Measurements from ENCODE around the gene RELL1.

Gene RELL1

DNA sequence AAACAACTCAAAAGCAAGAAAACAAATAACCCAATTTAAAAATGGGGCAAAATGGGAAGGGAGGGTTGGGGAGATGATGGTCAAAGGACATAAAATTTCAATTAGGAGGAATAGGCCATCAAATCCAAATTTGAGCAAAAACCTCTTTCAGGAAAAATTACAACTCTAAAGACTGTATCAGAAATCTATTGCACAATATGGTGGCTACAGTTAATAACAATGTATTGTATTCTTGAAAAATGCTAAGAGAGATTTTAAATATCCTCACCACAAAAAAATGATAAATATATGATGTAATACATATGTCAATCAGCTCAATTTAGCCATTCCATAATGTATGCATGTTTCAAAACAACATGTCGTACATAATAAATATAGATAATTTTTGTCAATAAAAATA, 60.7 kb downstream of the RELL1 start:
- Histone ChIP-seq H3K9me3 (ENCODE audit: control insufficient read depth, insufficient read depth, low read depth, low read length) (no peaks in the 10 kb centered on the region), H3K36me3 (ENCODE audit: control insufficient read depth in 2 of 2, insufficient read depth in 1 of 2, low read length in 2 of 2) (peaks cover 0 to 3% of the 10 kb centered on the region in 2 experiments; a peak in 2 of 3 replicates), H3K4me1 (ENCODE audit: control insufficient read depth, insufficient read depth, low read length) (no peaks in the 10 kb centered on the region), H3K27ac (ENCODE audit: extremely low read depth, low read depth, low read length) (no peak overlapping the region), H3K4me3 (ENCODE audit: low read depth, low read length) (no peak overlapping the region)
- no peak for TF ChIP-seq IKZF3 (tag by site-specific recombination; IDR thresholded peaks at IDR 0.05)
- no peak for TF ChIP-seq ZNF366 (tag by site-specific recombination; conservative IDR thresholded peaks at IDR 0.05)
- no peak for TF ChIP-seq ZNF776 (tag by site-specific recombination; IDR thresholded peaks at IDR 0.05; ENCODE audit: borderline replicate concordance)
- TF ChIP-seq, protein P1, sequence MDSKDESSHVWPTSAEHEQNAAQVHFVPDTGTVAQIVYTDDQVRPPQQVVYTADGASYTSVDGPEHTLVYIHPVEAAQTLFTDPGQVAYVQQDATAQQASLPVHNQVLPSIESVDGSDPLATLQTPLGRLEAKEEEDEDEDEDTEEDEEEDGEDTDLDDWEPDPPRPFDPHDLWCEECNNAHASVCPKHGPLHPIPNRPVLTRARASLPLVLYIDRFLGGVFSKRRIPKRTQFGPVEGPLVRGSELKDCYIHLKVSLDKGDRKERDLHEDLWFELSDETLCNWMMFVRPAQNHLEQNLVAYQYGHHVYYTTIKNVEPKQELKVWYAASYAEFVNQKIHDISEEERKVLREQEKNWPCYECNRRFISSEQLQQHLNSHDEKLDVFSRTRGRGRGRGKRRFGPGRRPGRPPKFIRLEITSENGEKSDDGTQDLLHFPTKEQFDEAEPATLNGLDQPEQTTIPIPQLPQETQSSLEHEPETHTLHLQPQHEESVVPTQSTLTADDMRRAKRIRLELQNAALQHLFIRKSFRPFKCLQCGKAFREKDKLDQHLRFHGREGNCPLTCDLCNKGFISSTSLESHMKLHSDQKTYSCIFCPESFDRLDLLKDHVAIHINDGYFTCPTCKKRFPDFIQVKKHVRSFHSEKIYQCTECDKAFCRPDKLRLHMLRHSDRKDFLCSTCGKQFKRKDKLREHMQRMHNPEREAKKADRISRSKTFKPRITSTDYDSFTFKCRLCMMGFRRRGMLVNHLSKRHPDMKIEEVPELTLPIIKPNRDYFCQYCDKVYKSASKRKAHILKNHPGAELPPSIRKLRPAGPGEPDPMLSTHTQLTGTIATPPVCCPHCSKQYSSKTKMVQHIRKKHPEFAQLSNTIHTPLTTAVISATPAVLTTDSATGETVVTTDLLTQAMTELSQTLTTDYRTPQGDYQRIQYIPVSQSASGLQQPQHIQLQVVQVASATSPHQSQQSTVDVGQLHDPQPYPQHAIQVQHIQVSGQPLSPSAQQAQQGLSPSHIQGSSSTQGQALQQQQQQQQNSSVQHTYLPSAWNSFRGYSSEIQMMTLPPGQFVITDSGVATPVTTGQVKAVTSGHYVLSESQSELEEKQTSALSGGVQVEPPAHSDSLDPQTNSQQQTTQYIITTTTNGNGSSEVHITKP (tag by site-specific recombination; IDR thresholded peaks at IDR 0.05) = no peak
- TF ChIP-seq ZSCAN30 (tag by site-specific recombination; IDR thresholded peaks at IDR 0.05) = no peak
- TF ChIP-seq ZNF350 (tag by site-specific recombination; IDR thresholded peaks at IDR 0.05) = no peak
- TF ChIP-seq RBAK (tag by site-specific recombination; IDR thresholded peaks at IDR 0.05) = no peak
- no peak for TF ChIP-seq SCRT1 (tag by site-specific recombination; IDR thresholded peaks at IDR 0.05; ENCODE audit: borderline replicate concordance)
- TF ChIP-seq ZNF221 (tag by site-specific recombination; IDR thresholded peaks at IDR 0.05; ENCODE audit: borderline replicate concordance) = no peak
- ChIA-PET POLR2A (no interaction called here), CTCF (no interaction called here)

DNA sequence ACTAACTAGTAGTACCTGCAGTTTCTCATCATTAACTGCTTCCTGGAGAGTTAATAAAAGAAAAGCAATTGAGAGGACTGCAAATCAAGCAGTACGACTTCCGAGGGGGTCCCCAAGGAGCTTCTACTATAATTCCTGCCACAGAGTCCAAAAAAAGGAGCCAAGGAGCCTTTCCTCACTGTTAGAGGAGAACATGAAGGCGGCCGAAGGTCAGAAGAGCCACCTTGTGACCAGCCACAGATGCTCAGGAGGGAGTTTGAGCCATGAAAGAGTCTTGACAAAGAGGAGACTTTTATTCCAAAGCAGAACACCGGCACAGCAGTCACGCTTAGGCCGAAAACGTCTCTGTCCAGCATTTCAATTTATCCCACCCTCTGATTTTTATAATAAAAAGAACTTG, 62.2 kb downstream of the RELL1 start:
- no peaks in the 10 kb centered on the region for H3K4me1 ChIP-seq (ENCODE audit: control insufficient read depth, insufficient read depth, low read length)
- ChIA-PET POLR2A (no interaction called here), CTCF (no interaction called here)
- TF ChIP-seq, protein P2, sequence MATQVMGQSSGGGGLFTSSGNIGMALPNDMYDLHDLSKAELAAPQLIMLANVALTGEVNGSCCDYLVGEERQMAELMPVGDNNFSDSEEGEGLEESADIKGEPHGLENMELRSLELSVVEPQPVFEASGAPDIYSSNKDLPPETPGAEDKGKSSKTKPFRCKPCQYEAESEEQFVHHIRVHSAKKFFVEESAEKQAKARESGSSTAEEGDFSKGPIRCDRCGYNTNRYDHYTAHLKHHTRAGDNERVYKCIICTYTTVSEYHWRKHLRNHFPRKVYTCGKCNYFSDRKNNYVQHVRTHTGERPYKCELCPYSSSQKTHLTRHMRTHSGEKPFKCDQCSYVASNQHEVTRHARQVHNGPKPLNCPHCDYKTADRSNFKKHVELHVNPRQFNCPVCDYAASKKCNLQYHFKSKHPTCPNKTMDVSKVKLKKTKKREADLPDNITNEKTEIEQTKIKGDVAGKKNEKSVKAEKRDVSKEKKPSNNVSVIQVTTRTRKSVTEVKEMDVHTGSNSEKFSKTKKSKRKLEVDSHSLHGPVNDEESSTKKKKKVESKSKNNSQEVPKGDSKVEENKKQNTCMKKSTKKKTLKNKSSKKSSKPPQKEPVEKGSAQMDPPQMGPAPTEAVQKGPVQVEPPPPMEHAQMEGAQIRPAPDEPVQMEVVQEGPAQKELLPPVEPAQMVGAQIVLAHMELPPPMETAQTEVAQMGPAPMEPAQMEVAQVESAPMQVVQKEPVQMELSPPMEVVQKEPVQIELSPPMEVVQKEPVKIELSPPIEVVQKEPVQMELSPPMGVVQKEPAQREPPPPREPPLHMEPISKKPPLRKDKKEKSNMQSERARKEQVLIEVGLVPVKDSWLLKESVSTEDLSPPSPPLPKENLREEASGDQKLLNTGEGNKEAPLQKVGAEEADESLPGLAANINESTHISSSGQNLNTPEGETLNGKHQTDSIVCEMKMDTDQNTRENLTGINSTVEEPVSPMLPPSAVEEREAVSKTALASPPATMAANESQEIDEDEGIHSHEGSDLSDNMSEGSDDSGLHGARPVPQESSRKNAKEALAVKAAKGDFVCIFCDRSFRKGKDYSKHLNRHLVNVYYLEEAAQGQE (tag by site-specific recombination; IDR thresholded peaks at IDR 0.05) = 0 out of 2 replicates have a peak, but pooled peaks have one; percentile 25
- TF ChIP-seq ZNF132 (tag by site-specific recombination; IDR thresholded peaks at IDR 0.05; ENCODE audit: borderline replicate concordance) = no peak
- no peak overlapping the region for H3K27ac ChIP-seq (ENCODE audit: extremely low read depth, low read depth, low read length)
- no peaks in the 10 kb centered on the region for H3K36me3 ChIP-seq (ENCODE audit: control insufficient read depth in 2 of 2, insufficient read depth in 1 of 2, low read length in 2 of 2)
- H3K4me3 ChIP-seq (ENCODE audit: low read depth, low read length) = no peak overlapping the region
- H3K9me3 ChIP-seq (ENCODE audit: control insufficient read depth, insufficient read depth, low read depth, low read length) = no peaks in the 10 kb centered on the region

DNA sequence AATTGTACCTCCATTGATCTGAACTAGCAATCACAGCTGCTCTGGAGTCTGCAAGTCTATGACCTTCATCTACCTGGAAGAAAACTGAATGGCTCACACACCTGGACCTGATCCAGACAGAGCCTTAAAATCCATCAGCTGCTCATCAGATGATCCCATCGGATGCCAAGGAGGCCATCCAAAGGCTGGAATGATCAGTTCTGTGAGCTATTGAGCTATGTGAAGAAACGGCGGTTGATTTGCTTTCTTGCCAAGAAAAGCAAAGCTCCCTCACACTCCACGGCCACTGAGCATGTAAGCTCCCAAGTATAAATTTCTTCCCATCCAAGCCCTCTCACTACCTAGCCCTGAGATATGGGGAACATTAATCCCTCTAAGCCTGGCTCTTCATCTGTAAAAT, 63.1 kb downstream of the RELL1 start:
- no peaks in the 10 kb centered on the region for H3K9me3 ChIP-seq (ENCODE audit: control insufficient read depth, insufficient read depth, low read depth, low read length)
- CTCF ChIA-PET = no interaction called here
- H3K4me1 ChIP-seq (ENCODE audit: control insufficient read depth, insufficient read depth, low read length) = no peaks in the 10 kb centered on the region
- H3K4me3 ChIP-seq (ENCODE audit: low read depth, low read length) = no peak overlapping the region
- H3K27ac ChIP-seq (ENCODE audit: extremely low read depth, low read depth, low read length) = no peak overlapping the region
- POLR2A ChIA-PET = no interaction called here
- H3K36me3 ChIP-seq (ENCODE audit: control insufficient read depth in 2 of 2, insufficient read depth in 1 of 2, low read length in 2 of 2) = no peaks in the 10 kb centered on the region
- TF ChIP-seq, protein P3, sequence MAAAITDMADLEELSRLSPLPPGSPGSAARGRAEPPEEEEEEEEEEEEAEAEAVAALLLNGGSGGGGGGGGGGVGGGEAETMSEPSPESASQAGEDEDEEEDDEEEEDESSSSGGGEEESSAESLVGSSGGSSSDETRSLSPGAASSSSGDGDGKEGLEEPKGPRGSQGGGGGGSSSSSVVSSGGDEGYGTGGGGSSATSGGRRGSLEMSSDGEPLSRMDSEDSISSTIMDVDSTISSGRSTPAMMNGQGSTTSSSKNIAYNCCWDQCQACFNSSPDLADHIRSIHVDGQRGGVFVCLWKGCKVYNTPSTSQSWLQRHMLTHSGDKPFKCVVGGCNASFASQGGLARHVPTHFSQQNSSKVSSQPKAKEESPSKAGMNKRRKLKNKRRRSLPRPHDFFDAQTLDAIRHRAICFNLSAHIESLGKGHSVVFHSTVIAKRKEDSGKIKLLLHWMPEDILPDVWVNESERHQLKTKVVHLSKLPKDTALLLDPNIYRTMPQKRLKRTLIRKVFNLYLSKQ (tag by site-specific recombination; IDR thresholded peaks at IDR 0.05; ENCODE audit: borderline replicate concordance) = no peak
- TF ChIP-seq, protein P4, sequence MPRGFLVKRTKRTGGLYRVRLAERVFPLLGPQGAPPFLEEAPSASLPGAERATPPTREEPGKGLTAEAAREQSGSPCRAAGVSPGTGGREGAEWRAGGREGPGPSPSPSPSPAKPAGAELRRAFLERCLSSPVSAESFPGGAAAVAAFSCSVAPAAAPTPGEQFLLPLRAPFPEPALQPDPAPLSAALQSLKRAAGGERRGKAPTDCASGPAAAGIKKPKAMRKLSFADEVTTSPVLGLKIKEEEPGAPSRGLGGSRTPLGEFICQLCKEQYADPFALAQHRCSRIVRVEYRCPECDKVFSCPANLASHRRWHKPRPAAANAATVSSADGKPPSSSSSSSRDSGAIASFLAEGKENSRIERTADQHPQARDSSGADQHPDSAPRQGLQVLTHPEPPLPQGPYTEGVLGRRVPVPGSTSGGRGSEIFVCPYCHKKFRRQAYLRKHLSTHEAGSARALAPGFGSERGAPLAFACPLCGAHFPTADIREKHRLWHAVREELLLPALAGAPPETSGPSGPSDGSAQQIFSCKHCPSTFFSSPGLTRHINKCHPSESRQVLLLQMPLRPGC (tag by site-specific recombination; IDR thresholded peaks at IDR 0.05) = no peak
- no peak for TF ChIP-seq HOXA7 (CRISPR knock-in tag; IDR thresholded peaks at IDR 0.05; ENCODE audit: borderline replicate concordance)
- TF ChIP-seq REPIN1 (tag by site-specific recombination; IDR thresholded peaks at IDR 0.05; ENCODE audit: low read depth) = no peak
- no peak for TF ChIP-seq KLF16 (tag by site-specific recombination; IDR thresholded peaks at IDR 0.05)
- no peak for TF ChIP-seq ZFP3 (tag by site-specific recombination; IDR thresholded peaks at IDR 0.05; ENCODE audit: low read depth)
- no peak for TF ChIP-seq MZF1 (tag by site-specific recombination; IDR thresholded peaks at IDR 0.05; ENCODE audit: borderline replicate concordance)
- no peak for TF ChIP-seq SP3 (tag by site-specific recombination; IDR thresholded peaks at IDR 0.05)
- TF ChIP-seq ZNF629 (tag by site-specific recombination; IDR thresholded peaks at IDR 0.05) = no peak
- no peak for TF ChIP-seq ZNF555 (tag by site-specific recombination; conservative IDR thresholded peaks at IDR 0.05)
- no peak for TF ChIP-seq ZNF175 (tag by site-specific recombination; IDR thresholded peaks at IDR 0.05)
- no peak for TF ChIP-seq HOXC10 (CRISPR knock-in tag; IDR thresholded peaks at IDR 0.05)
